IMR-90 (cell line): ENCODE data around the gene DDX46. TPM values are rescaled to one million over a fixed set of nuclear protein-coding genes. Genes with fewer than 3 reads are reported as not detected.

Source experiments
- ATAC-seq: fragments of 200-7000 bp; cut with Tn5 transposase; 2 replicates; pipeline ENCODE4 v1.9.1; 2020; ENCODE audit warnings: low read depth, mild to moderate bottlenecking, moderate library complexity
- BruUV-seq: library from RNA; stranded (reverse); fragments of 400-500 nt; replicated peaks from 2 replicates; lab custom pipeline; 2021; lab: Mats Ljungman, UMichigan
- CTCF ChIA-PET: fragments of 300-600 bp; formaldehyde crosslinking; extraction: SDS; loops from one replicate; lab custom pipeline; 2021; ENCODE audit warnings: antibody characterized with exemption; lab: Yijun Ruan, JAX
- POLR2A ChIA-PET: fragments of 300-600 bp; sonication (Branson Sonifier 250); formaldehyde crosslinking; loops from one replicate; lab custom pipeline; 2022; ENCODE audit warnings: antibody characterized with exemption; ENCODE audit not compliant: unreplicated experiment; lab: Charles Lee
- DNase-seq: peaks from one replicate; pipeline ENCODE4 v3.0.0; 2013
- H2AFZ ChIP-seq: replicated peaks from 2 replicates; pipeline ENCODE3; 2013; ENCODE audit warnings: low read length, mild to moderate bottlenecking; ENCODE audit not compliant: poor library complexity
- H2AK5ac ChIP-seq: 2 replicates; pipeline ENCODE4 v1.6.1; 2013; ENCODE audit warnings: low read depth, low read length, inconsistent platforms
- H2AK9ac ChIP-seq: replicated peaks from 2 replicates; pipeline ENCODE3; 2013; ENCODE audit warnings: mild to moderate bottlenecking, low read depth, low read length, moderate library complexity; ENCODE audit not compliant: poor library complexity
- H2BK120ac ChIP-seq: 2 replicates; pipeline ENCODE4 v1.6.1; 2013; ENCODE audit warnings: low read depth, low read length, inconsistent platforms
- H2BK15ac ChIP-seq: 3 replicates; pipeline ENCODE4 v1.6.1; 2013; ENCODE audit warnings: low read depth, low read length, inconsistent platforms
- H2BK20ac ChIP-seq: 2 replicates; pipeline ENCODE4 v1.6.1; 2013; ENCODE audit warnings: low read depth, mild to moderate bottlenecking, inconsistent platforms, low read length, moderate library complexity
- H2BK5ac ChIP-seq: 2 replicates; pipeline ENCODE4 v1.6.1; 2013; ENCODE audit warnings: mild to moderate bottlenecking, low read depth, low read length, inconsistent platforms; ENCODE audit not compliant: poor library complexity, severe bottlenecking
- H3K14ac ChIP-seq: replicated peaks from 2 replicates; pipeline ENCODE4 v1.6.1; 2013; ENCODE audit warnings: low read depth, low read length, inconsistent platforms
- H3K18ac ChIP-seq: 2 replicates; pipeline ENCODE4 v1.6.1; 2013; ENCODE audit warnings: low read depth, low read length, control low read depth
- H3K23ac ChIP-seq: 2 replicates; pipeline ENCODE4 v1.6.1; 2013; ENCODE audit warnings: low read depth, low read length, inconsistent platforms
- H3K27ac ChIP-seq: 2 replicates; pipeline ENCODE4 v1.5.1; 2013; ENCODE audit warnings: mild to moderate bottlenecking, control low read depth, low read length; ENCODE audit not compliant: insufficient read depth
- H3K27me3 ChIP-seq: 2 replicates; pipeline ENCODE4 v1.6.1; 2013; ENCODE audit warnings: low read length; ENCODE audit not compliant: control insufficient read depth, insufficient read depth
- H3K36me3 ChIP-seq: 2 replicates; pipeline ENCODE4 v1.6.1; 2013; ENCODE audit warnings: low read length, mixed read lengths; ENCODE audit not compliant: control insufficient read depth, insufficient read depth
- H3K4ac ChIP-seq: 2 replicates; pipeline ENCODE4 v1.6.1; 2013; ENCODE audit warnings: low read depth, low read length, inconsistent platforms
- H3K4me1 ChIP-seq: 2 replicates; pipeline ENCODE4 v1.6.1; 2013; ENCODE audit warnings: low read length, mixed read lengths; ENCODE audit not compliant: control insufficient read depth, insufficient read depth
- H3K4me2 ChIP-seq: 2 replicates; pipeline ENCODE4 v1.6.1; 2013; ENCODE audit warnings: low read depth, mild to moderate bottlenecking, control low read depth, low read length, moderate library complexity
- H3K4me3 ChIP-seq: 2 replicates; pipeline ENCODE4 v1.5.1; 2013; ENCODE audit warnings: low read depth, mild to moderate bottlenecking, control low read depth, low read length, moderate library complexity; ENCODE audit not compliant: insufficient read depth
- H3K56ac ChIP-seq: 2 replicates; pipeline ENCODE4 v1.6.1; 2013; ENCODE audit warnings: low read length, inconsistent platforms; ENCODE audit not compliant: insufficient read depth; ENCODE audit errors: extremely low read depth
- H3K79me1 ChIP-seq, 2 experiments: 2 replicates each; pipeline ENCODE4 v1.6.1; 2013; ENCODE audit warnings: low read length in 2 of 2, inconsistent platforms in 1 of 2, low read depth in 1 of 2
- H3K9ac ChIP-seq: 2 replicates; pipeline ENCODE4 v1.6.1; 2013; ENCODE audit warnings: low read depth, low read length, control low read depth
- H3K9me1 ChIP-seq: 2 replicates; pipeline ENCODE4 v1.6.1; 2013; ENCODE audit warnings: low read length, inconsistent platforms; ENCODE audit not compliant: insufficient read depth
- H3K9me3 ChIP-seq: 2 replicates; pipeline ENCODE4 v1.6.1; 2013; ENCODE audit warnings: low read length; ENCODE audit not compliant: control insufficient read depth, insufficient read depth
- H4K20me1 ChIP-seq: 2 replicates; pipeline ENCODE4 v1.6.1; 2013; ENCODE audit warnings: low read length, inconsistent platforms; ENCODE audit not compliant: insufficient read depth
- H4K5ac ChIP-seq: 2 replicates; pipeline ENCODE4 v1.6.1; 2013; ENCODE audit warnings: mild to moderate bottlenecking, low read depth, low read length, control low read depth
- H4K8ac ChIP-seq, 2 experiments: 2 replicates each; pipeline ENCODE4 v1.6.1; 2013; ENCODE audit warnings: low read depth in 2 of 2, low read length in 2 of 2, control low read depth in 1 of 2, inconsistent platforms in 1 of 2
- H4K91ac ChIP-seq: 2 replicates; pipeline ENCODE4 v1.6.1; 2013; ENCODE audit warnings: low read depth, low read length, inconsistent platforms; ENCODE audit not compliant: insufficient read depth
- BHLHE40 ChIP-seq: fragments of 150-350 bp; IDR thresholded peaks from 2 replicates; pipeline ENCODE4 v1.6.1; 2016; ENCODE audit warnings: mild to moderate bottlenecking, low read depth, low read length
- CEBPB ChIP-seq: IDR thresholded peaks from 2 replicates; pipeline ENCODE4 v1.6.1; 2012; ENCODE audit warnings: low read depth, low read length, improper control_type of control experiment
- CHD1 ChIP-seq: IDR thresholded peaks from 2 replicates; pipeline ENCODE4 v1.6.1; 2012; ENCODE audit warnings: low read depth, low read length, improper control_type of control experiment
- CTCF ChIP-seq: conservative IDR thresholded peaks from 2 replicates; pipeline ENCODE4 v1.5.1; 2012; ENCODE audit warnings: mild to moderate bottlenecking, low read depth, low read length, improper control_type of control experiment
- ELK1 ChIP-seq: fragments of 150-350 bp; IDR thresholded peaks from 2 replicates; pipeline ENCODE4 v1.6.1; 2016; ENCODE audit warnings: low read depth, mild to moderate bottlenecking, low read length, moderate library complexity, borderline replicate concordance
- FOS ChIP-seq: fragments of 150-350 bp; IDR thresholded peaks from 2 replicates; pipeline ENCODE4 v1.6.1; 2016; ENCODE audit warnings: low read depth, low read length
- MAFK ChIP-seq: IDR thresholded peaks from 2 replicates; pipeline ENCODE4 v1.6.1; 2012; ENCODE audit warnings: low read depth, low read length, improper control_type of control experiment
- MAZ ChIP-seq: IDR thresholded peaks from 2 replicates; pipeline ENCODE4 v1.6.1; 2012; ENCODE audit warnings: low read depth, mild to moderate bottlenecking, low read length, improper control_type of control experiment, moderate library complexity, borderline replicate concordance
- MXI1 ChIP-seq: IDR thresholded peaks from 2 replicates; pipeline ENCODE4 v1.6.1; 2012; ENCODE audit warnings: low read depth, mild to moderate bottlenecking, low read length, moderate library complexity, borderline replicate concordance
- NFE2L2 ChIP-seq: fragments of 150-350 bp; IDR thresholded peaks from 2 replicates; pipeline ENCODE4 v1.6.1; 2016; ENCODE audit warnings: low read depth, mild to moderate bottlenecking, low read length
- POLR2A ChIP-seq: IDR thresholded peaks from 2 replicates; pipeline ENCODE4 v1.6.1; 2012; ENCODE audit warnings: mild to moderate bottlenecking, low read depth, low read length
- RAD21 ChIP-seq: IDR thresholded peaks from 2 replicates; pipeline ENCODE4 v1.6.1; 2012; ENCODE audit warnings: low read length, improper control_type of control experiment
- RCOR1 ChIP-seq: IDR thresholded peaks from 2 replicates; pipeline ENCODE4 v1.6.1; 2012; ENCODE audit warnings: mild to moderate bottlenecking, low read length, improper control_type of control experiment; ENCODE audit not compliant: insufficient replicate concordance
- RFX5 ChIP-seq: IDR thresholded peaks from 2 replicates; pipeline ENCODE4 v1.8.0; 2012; ENCODE audit warnings: low read depth, mild to moderate bottlenecking, low read length, moderate library complexity
- SMC3 ChIP-seq: fragments of 150-350 bp; IDR thresholded peaks from 2 replicates; pipeline ENCODE4 v1.6.1; 2016; ENCODE audit warnings: low read depth, mild to moderate bottlenecking, antibody characterized with exemption, low read length, moderate library complexity
- USF2 ChIP-seq: fragments of 150-350 bp; IDR thresholded peaks from 2 replicates; pipeline ENCODE4 v1.6.1; 2017; ENCODE audit warnings: mild to moderate bottlenecking, antibody characterized with exemption, low read length, low read depth
- WGBS, 2 experiments: methylation state at CpG; one replicate each; pipeline versions ENCODE4 v1.1.5 to v1.1.7; 2013; ENCODE audit warnings: missing lambda C conversion rate in 2 of 2; ENCODE audit not compliant: insufficient read length in 1 of 2; ENCODE audit errors: extremely low coverage in 2 of 2; 5-methylcytosine and 5-hydroxymethylcytosine counted together
- dilution Hi-C: fragments of 300-500 bp; cut with HindIII; formaldehyde crosslinking; loops from one replicate; pipeline ENCODE4 v1.14.3; 2018; ENCODE audit warnings: low sequenced_read_pairs; ENCODE audit not compliant: unreplicated experiment
- in situ Hi-C: fragments of 300-500 bp; cut with MboI; formaldehyde crosslinking; loops from 3 replicates; pipeline ENCODE4 v1.14.3; 2019; ENCODE audit warnings: low sequenced_read_pairs, inconsistent platforms, mixed read lengths
- intact Hi-C: fragments of 100-400 bp; cut with micrococcal nuclease; formaldehyde crosslinking; loops from 2 replicates; pipeline ENCODE4 v1.10.0; 2022
- polyA plus RNA-seq, 3 experiments: library from polyadenylated mRNA; depleted of rRNA; stranded (reverse); fragments of >200 nt; gene quantifications; 2 replicates each; pipeline ENCODE4 v1.2.3, GENCODE V29; 2012; ENCODE audit warnings: low replicate concordance in 1 of 3
- total RNA-seq: library from RNA; depleted of rRNA; stranded (reverse); fragments of >200 nt; gene quantifications from 2 replicates; pipeline ENCODE4 v1.2.3, GENCODE V29; 2012

DDX46 gene
- total and polyA plus RNA-seq, 2 of the 4 experiments (the other 2 are of a cell fraction), result 22.5 to 26.0 TPM

- Histone ChIP-seq H3K56ac (no peak overlapping the region), H4K5ac (no peak overlapping the region), H3K9ac (no peak overlapping the region), H3K4me1 (no peaks in the 10 kb centered on the region), H3K79me1 (peaks cover 0 to 6% of the 10 kb centered on the region in 2 experiments; a peak in 2 of 4 replicates), H2AK5ac (no peak overlapping the region), H3K27ac (no peak overlapping the region), H3K14ac (no peak overlapping the region), H3K4ac (no peak overlapping the region), H3K18ac (no peak overlapping the region), H3K27me3 (no peaks in the 10 kb centered on the region), H4K20me1 (no peaks in the 10 kb centered on the region), H2BK5ac (no peak overlapping the region), H3K9me3 (no peaks in the 10 kb centered on the region), H3K36me3 (peaks cover 35% of the 10 kb centered on the region), H4K91ac (no peak overlapping the region), H2AK9ac (no peak overlapping the region), H2AFZ (no peak overlapping the region), H3K23ac (no peak overlapping the region), H2BK20ac (no peak overlapping the region), H2BK15ac (no peak overlapping the region), H3K4me3 (no peak overlapping the region), H3K4me2 (no peak overlapping the region), H2BK120ac (no peak overlapping the region), H4K8ac (no peak overlapping the region), H3K9me1 (no peaks in the 10 kb centered on the region)
- WGBS, 2 experiments, result no CpG with 5 or more reads among the region's 2 CpGs
- ATAC-seq (no peak), DNase-seq (no peak)
- no TSS peak for BruUV-seq
- in situ Hi-C loops (no loop called here), intact Hi-C loops (no loop called here), dilution Hi-C loops (no loop called here)
- ChIA-PET POLR2A (interaction anchor here (0.6 kb wide), 1 partner anchor 24 kb away, joined by 7 read pairs; no protein-coding TSS in a partner anchor), CTCF (no interaction called here)
- TF ChIP-seq RFX5 (no peak), RAD21 (no peak), BHLHE40 (no peak), USF2 (no peak), FOS (no peak), POLR2A (no peak), MXI1 (no peak), SMC3 (no peak), RCOR1 (no peak), CHD1 (no peak), MAFK (no peak), ELK1 (no peak), NFE2L2 (no peak), CTCF (no peak), CEBPB (no peak), MAZ (no peak)
Observed at GRCh38 chr5:134813407-134813806, 54.8 kb downstream of the DDX46 start.
